Neural progenitor cell (in vitro differentiated cells): ENCODE results near the gene MRGPRX2.

Experiments used
- CTCF ChIP-seq: fragments of 200-600 bp; sonication (generic); IDR thresholded peaks from 2 replicates; pipeline ENCODE4 v1.5.1; 2017; ENCODE audit warnings: antibody characterized with exemption, mild to moderate bottlenecking
- EZH2 ChIP-seq: fragments of 200-600 bp; sonication (generic); IDR thresholded peaks from 2 replicates; pipeline ENCODE4 v1.6.1; 2017; ENCODE audit warnings: antibody characterized with exemption, mild to moderate bottlenecking, moderate library complexity

GRCh38 chr11:19088791-19089190 lies 28.3 kb upstream of the MRGPRX2 start:
- TF ChIP-seq CTCF, result no peak
- TF ChIP-seq EZH2, result no peak
